RWPE2 (cell line): ENCODE results near the gene RNF141.
A peak's percentile ranks its signal among the peaks of the same experiment; 100 is the strongest.

Experiments
- ATAC-seq: fragments of 200-7000 bp; cut with Tn5 transposase; 3 replicates; pipeline ENCODE4 v1.9.1; 2021; ENCODE audit warnings: low read depth
- DNase-seq: peaks from one replicate; pipeline ENCODE4 v3.0.0-alpha.2; 2020; ENCODE audit warnings: low spot score
- H3K27ac ChIP-seq: fragments of 450-650 bp; 2 replicates; pipeline ENCODE4 v1.5.1; 2017; ENCODE audit warnings: mild to moderate bottlenecking; ENCODE audit not compliant: poor library complexity, severe bottlenecking
- H3K27me3 ChIP-seq: fragments of 250-450 bp; sonication (Bioruptor Pico); 2 replicates; pipeline ENCODE4 v1.5.1; 2021; ENCODE audit warnings: mild to moderate bottlenecking, moderate library complexity; ENCODE audit not compliant: insufficient read depth, poor library complexity, severe bottlenecking
- H3K36me3 ChIP-seq: fragments of 250-450 bp; sonication (Bioruptor Pico); 2 replicates; pipeline ENCODE4 v1.5.1; 2020; ENCODE audit warnings: low read depth, mild to moderate bottlenecking, moderate library complexity
- H3K4me1 ChIP-seq: fragments of 250-450 bp; sonication (Bioruptor Pico); 2 replicates; pipeline ENCODE4 v1.5.1; 2021; ENCODE audit warnings: mild to moderate bottlenecking, moderate library complexity; ENCODE audit not compliant: insufficient read depth, poor library complexity, severe bottlenecking
- H3K4me3 ChIP-seq: fragments of 250-450 bp; sonication (Bioruptor Pico); 2 replicates; pipeline ENCODE4 v1.5.1; 2021; ENCODE audit warnings: mild to moderate bottlenecking, moderate library complexity; ENCODE audit not compliant: severe bottlenecking
- H3K9me3 ChIP-seq: fragments of 250-450 bp; sonication (Bioruptor Pico); 2 replicates; pipeline ENCODE4 v1.5.1; 2021; ENCODE audit warnings: mild to moderate bottlenecking, moderate library complexity; ENCODE audit not compliant: severe bottlenecking
- TF ChIP-seq, protein P1 (sequence below): fragments of 450-650 bp; IDR thresholded peaks from one replicate; pipeline ENCODE4 v1.5.1; 2017; ENCODE audit warnings: mild to moderate bottlenecking, moderate library complexity; ENCODE audit not compliant: poor library complexity, severe bottlenecking

The RNF141 gene

DNA sequence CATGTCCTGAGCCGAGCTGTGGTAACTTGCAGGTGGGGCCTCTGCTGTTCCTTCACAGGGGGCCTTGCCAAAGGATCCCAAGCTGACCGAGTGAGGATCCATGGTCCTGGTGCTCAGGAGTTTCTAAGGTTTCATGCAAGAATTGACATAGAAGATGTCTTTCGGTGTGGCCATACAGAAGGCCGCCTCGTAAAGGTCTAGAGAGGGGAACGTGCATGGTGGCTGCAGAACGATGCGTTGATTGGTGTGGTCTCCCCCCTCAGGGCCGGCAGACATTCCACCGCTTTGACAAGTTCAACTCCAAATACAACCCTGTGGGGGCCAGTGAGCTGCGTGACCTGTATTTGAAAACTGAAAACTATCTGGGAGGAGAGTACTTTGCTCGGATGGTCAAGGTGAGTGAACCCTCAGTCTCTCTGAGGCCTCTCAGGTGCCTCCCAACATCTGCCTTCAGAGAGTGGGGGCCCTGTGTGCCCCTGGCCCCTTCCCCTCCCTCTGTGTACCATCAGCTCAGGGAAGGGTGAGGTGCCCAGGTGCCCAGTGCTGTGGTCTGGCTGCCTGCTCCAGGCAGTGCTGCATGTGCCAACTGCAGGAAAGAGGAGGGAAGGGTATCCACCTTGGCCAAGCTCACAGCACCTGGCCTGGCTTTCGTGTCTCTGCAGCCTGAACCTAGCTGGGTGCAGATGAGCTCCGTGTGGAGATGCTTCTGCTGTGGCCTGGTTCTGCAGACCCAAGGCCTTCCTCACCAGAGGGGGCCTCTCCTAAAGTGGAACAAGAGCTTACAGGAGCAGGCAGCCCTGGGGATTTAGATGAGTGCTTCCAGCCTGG is 46.1 kb downstream of the RNF141 start:
- no peak overlapping the region for H3K27ac ChIP-seq
- no peak for ATAC-seq
- peaks cover 7% of the 10 kb centered on the region for H3K4me1 ChIP-seq
- H3K4me3 ChIP-seq, result no peak overlapping the region
- TF ChIP-seq, protein P1, sequence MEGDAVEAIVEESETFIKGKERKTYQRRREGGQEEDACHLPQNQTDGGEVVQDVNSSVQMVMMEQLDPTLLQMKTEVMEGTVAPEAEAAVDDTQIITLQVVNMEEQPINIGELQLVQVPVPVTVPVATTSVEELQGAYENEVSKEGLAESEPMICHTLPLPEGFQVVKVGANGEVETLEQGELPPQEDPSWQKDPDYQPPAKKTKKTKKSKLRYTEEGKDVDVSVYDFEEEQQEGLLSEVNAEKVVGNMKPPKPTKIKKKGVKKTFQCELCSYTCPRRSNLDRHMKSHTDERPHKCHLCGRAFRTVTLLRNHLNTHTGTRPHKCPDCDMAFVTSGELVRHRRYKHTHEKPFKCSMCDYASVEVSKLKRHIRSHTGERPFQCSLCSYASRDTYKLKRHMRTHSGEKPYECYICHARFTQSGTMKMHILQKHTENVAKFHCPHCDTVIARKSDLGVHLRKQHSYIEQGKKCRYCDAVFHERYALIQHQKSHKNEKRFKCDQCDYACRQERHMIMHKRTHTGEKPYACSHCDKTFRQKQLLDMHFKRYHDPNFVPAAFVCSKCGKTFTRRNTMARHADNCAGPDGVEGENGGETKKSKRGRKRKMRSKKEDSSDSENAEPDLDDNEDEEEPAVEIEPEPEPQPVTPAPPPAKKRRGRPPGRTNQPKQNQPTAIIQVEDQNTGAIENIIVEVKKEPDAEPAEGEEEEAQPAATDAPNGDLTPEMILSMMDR, result no peak
- no peak for DNase-seq
- no peaks in the 10 kb centered on the region for H3K9me3 ChIP-seq
- peaks cover 26% of the 10 kb centered on the region for H3K36me3 ChIP-seq
- no peaks in the 10 kb centered on the region for H3K27me3 ChIP-seq

DNA sequence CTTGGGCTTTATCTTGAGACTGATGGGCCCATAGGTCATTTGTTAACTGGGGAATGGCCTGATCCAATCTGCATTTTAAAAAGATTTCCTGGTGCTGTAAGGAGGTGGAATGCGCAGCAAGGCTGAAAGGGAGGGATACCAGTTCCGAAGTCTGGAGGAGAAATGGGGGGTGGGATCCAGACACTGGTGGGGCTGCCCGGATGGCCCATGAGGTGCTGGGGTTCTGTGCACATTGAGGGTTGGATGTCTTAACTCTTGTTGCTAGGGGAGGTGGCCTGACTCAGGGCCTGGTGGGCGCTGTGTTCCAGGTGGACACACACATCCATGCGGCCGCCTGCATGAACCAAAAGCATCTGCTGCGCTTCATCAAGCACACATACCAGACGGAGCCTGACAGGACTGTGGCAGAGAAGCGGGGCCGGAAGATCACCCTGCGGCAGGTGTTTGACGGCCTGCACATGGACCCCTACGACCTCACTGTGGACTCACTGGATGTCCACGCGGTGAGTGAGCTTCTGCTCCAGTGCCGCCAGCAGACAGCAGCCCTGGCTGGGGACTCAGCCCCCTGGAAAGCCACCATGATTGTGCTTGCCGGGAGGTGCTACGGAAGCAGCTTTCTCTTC is 47.8 kb downstream of the RNF141 start:
- Histone ChIP-seq H3K4me1 (peaks cover 24% of the 10 kb centered on the region), H3K27ac (no peak overlapping the region), H3K9me3 (no peaks in the 10 kb centered on the region), H3K27me3 (no peaks in the 10 kb centered on the region), H3K36me3 (peaks cover 22% of the 10 kb centered on the region), H3K4me3 (no peak overlapping the region)
- DNase-seq (no peak), ATAC-seq (no peak)
- TF ChIP-seq, protein P1, result no peak

DNA sequence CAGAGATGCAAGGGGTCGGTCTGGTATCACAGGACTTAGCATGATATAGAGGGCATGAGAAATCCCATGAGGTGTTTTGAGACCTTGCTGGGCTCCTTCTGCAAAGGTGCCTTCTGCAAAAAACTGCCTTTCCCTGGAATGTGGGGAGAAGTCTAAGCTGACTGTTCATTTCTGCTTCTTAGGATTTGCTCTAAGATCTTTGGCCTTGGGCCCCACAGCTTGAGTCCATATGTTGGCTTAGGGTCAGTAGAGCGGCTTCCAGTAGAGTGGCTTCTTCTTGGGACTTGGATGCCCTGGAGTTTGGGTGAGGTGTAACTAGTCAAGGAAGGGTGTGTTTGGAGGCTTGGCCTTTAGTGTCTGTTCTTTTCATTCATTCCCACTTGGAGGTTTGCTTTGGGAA is 48.9 kb downstream of the RNF141 start:
- no peak overlapping the region for H3K27ac ChIP-seq
- H3K4me1 ChIP-seq, result peaks cover 30% of the 10 kb centered on the region
- no peak for DNase-seq
- H3K9me3 ChIP-seq, result no peaks in the 10 kb centered on the region
- H3K27me3 ChIP-seq, result no peaks in the 10 kb centered on the region
- H3K4me3 ChIP-seq, result no peak overlapping the region
- peaks cover 31% of the 10 kb centered on the region for H3K36me3 ChIP-seq
- TF ChIP-seq, protein P1, result no peak
- ATAC-seq, result no peak

DNA sequence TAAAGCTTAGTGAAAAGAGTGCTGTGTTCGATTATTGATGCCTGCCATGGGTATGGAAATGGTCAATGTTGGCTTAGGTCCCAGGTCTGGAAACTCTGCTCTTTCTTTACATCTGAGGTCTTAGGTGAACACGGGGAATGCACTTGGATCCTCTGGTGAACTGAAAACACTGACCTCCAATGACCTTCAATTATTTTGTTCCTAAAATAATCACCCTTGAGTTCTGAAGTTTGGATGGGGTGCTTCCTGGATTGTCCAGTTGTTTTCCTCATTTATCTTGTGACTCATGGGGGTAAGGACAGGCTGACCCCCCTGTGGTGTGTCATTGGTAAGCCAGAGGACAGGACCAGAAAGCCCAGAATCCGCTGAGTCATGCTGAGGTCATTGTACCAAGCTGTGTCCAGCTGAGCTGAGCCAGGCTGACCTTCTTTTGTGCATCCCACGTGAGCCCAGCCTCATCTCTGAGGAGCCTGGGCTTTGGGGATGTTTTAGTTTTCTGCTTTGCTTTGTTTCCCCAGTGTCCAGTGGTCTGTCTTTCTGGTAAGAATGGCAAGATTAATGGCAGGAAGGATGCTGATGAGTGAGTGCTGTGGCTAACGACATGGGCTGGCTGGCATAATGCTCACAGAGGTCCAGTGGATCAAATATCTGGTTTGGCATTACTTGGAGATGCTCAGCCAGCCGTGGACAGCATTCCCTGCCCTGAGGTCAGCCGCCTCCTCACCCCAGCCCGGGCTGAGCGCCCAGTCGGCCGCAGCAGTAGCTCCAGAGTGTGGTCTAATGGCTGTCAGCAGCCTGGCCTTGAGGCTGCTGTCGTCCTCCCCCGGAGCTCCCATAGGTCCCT is 50.4 kb downstream of the RNF141 start:
- peaks cover 30% of the 10 kb centered on the region for H3K4me1 ChIP-seq
- peak; percentile 72 for DNase-seq
- no peaks in the 10 kb centered on the region for H3K9me3 ChIP-seq
- TF ChIP-seq, protein P1, result no peak
- peaks cover 24% of the 10 kb centered on the region for H3K36me3 ChIP-seq
- peak overlapping the region; percentile 78 for H3K27ac ChIP-seq
- H3K4me3 ChIP-seq, result no peak overlapping the region
- peak; percentile 35; the same call in 1 of the 3 replicates for ATAC-seq
- no peaks in the 10 kb centered on the region for H3K27me3 ChIP-seq
